Limb (tissue), 2 donors: ENCODE measurements around the gene HDLBP.

Experiments
- DNase-seq, 2 donors: peaks; one replicate each; pipeline ENCODE4 v3.0.0-alpha.2; 2016; ENCODE audit errors: extremely low spot score in 2 of 2

The HDLBP gene

DNA sequence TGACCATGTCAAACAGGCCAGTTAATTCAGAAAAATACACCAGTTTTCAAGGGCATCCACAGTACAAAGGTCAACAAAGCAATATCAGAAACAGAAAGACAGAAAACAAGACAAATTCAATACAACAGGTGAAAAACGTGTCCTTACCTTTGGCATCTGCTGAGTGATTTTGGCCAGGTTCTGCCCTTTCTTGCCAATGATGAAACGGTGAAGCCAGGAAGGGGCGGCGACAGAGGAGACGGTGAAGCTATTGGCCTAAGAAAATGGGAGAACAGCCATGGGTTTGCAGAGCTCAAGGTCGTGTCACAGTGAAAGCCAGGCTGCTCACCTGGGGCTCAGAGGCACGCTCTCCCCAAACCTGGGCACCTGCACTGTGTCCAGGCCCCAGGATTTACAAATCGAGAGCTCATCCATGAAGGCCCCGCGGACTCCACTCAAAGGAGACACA lies 60.5 kb downstream of the HDLBP start:
- DNase-seq, result no peak

DNA sequence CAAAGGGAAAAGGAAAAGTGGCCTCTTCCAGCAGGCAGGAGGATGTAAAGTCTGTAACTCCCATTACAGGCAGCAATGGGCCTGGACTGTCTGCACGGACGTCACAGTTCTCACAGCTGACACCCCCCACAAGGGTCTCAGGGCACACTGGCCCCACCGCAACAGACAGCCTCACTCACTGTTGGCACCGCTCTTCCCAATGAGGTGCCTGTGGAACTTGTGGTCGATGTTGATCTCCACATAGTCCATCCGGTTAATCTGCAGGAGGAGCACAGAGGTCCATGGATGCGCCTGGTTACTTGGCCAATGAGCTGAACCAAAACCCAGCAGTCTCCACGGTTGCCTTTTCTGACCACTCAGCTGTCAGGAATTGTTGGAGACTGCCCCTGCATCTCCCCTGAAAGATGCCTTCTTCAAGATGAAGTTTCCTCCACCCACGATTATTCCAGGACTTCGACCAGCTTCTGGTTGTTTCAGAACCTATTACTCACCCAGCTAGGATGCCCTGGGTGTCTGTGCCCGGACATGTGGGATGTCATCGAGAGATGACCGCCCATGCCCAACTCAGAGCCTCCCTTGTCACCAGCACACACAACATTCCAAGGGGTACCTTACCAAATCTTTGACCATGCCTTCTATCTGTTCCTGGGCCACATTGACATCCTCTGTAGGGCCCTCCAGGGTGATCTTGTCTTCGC lies 62.5 kb downstream of the HDLBP start:
- no peak for DNase-seq

DNA sequence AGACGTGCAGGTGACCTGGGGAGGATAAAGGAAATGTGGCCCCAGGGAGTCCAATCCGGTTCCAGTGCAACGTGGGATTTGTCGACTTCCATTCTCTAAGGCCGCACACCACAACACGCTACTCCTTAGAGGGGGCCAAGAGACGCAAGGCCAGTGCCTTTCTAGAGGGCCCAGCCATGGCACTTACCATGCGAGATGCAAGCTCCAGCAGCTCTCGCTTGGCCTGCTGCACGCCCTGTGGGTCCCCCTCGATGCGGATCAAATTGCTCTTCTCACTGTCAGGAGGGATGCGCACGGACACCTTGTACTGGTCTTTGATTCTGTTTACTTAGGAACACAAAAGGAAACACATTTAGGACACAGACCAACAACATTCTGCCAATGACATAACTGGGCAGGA lies 65.8 kb downstream of the HDLBP start:
- no peak for DNase-seq

- DNase-seq, result no peak
Measured at GRCh38 chr2:241248897-241249296, 66.6 kb downstream of the HDLBP start.

GRCh38 chr2:241248289-241248688 lies 67.2 kb downstream of the HDLBP start:
- DNase-seq, result no peak

GRCh38 chr2:241244368-241244767 lies 71.1 kb downstream of the HDLBP start:
- no peak for DNase-seq

DNA sequence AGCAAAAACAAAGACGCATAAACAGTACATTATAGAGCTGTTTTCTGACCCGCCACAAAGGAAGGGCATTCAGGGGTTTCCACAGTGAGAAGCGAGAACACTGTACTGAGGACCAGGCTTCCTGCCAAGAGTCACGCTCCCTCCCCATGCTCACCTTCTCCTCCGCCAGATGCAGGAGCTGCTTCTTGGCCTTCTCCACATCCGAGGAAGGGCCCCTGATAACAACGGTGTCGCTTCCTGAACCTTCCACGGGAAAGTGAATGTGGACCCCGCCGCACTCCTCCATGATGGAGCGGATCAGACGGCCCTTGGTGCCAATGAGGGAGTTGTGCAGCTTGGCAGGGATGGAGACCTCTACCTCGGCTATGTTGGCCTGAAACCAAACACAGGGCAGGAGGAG lies 73.2 kb downstream of the HDLBP start:
- DNase-seq, result no peak

DNA sequence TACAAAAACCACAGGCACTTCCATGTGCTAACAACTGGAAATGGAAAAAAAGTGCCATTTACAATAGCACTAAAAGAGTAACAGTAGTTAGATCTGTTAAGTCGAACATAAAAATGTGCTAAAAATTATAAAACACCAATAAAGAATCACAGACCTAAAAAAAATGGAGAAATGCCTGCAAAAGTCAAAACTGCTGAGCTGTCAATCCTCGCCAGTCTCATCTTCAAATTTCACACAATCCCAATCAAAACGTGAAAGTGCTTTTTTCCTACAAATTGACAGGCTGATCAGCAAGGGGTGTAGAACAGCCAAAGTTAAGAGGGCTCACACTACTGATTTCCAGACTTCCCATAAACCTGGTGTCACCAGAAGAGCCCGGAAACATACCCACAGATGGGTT lies 73.8 kb downstream of the HDLBP start:
- no peak for DNase-seq

GRCh38 chr2:241240320-241241004 lies 75.0 kb downstream of the HDLBP start:
- DNase-seq, result no peak

DNA sequence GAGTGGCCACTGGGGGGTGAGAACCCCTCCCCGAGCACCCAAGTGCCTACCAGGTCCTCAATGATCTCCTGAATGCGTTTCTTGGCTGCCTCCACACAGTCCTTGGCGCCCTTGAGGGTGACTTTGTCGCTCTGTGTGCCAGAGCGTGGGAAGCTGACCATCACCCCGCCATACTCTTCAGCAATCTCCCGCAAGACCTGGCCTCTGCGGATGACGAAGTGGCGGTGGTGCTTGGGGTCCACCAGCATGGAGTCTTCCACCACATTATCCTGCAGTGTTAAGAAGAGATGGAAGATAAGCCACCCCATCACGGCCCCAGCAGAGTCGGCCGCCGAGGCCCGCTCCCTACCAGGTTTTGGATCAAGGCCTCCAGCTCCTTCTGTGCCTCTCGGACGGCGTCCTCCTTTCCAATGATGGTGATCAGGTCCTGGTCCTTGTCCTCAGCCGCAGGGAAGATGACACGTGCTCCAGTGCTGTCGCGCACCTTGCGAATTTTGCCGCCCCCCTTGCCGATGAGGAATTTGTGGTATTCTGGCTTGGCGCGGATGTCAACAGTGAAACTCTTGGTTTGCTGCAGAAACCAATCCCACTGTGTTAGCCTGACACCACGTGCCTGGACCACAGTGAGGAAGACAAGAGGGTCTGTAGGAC lies 75.8 kb downstream of the HDLBP start:
- DNase-seq, result no peak

DNA sequence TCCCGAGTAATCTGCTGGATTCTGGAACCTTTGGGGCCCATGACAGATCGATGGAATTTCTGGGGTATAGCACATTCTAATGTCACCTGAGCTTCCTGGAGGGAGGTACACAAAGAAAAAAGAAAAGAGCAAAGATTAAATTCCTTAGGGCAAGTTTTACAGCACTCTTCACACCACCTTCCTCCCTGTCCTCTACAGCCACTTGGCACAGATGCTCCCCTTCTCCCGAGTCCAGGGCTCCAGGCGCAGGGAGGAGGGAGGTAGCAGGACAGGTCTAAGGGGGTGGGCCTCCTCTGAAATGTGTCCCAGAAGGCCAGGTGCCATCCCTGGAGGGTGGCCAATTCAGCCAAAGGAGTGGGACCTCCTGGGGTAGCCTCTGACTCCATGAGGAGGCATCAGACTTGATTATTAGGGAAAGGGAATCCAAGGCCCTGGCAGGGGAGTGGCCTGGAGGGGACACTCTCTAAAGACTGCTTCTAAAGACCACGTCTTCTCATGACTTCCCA lies 76.7 kb downstream of the HDLBP start:
- DNase-seq, result no peak

GRCh38 chr2:241237949-241238371 lies 77.5 kb downstream of the HDLBP start:
- no peak for DNase-seq

GRCh38 chr2:241237047-241237446 lies 78.4 kb downstream of the HDLBP start:
- DNase-seq, result no peak

GRCh38 chr2:241235859-241236593 lies 79.4 kb downstream of the HDLBP start:
- DNase-seq, result no peak

GRCh38 chr2:241234962-241235740 lies 80.3 kb downstream of the HDLBP start:
- DNase-seq, result no peak

- DNase-seq, result no peak
Measured at GRCh38 chr2:241234066-241234790, 81.2 kb downstream of the HDLBP start.

DNA sequence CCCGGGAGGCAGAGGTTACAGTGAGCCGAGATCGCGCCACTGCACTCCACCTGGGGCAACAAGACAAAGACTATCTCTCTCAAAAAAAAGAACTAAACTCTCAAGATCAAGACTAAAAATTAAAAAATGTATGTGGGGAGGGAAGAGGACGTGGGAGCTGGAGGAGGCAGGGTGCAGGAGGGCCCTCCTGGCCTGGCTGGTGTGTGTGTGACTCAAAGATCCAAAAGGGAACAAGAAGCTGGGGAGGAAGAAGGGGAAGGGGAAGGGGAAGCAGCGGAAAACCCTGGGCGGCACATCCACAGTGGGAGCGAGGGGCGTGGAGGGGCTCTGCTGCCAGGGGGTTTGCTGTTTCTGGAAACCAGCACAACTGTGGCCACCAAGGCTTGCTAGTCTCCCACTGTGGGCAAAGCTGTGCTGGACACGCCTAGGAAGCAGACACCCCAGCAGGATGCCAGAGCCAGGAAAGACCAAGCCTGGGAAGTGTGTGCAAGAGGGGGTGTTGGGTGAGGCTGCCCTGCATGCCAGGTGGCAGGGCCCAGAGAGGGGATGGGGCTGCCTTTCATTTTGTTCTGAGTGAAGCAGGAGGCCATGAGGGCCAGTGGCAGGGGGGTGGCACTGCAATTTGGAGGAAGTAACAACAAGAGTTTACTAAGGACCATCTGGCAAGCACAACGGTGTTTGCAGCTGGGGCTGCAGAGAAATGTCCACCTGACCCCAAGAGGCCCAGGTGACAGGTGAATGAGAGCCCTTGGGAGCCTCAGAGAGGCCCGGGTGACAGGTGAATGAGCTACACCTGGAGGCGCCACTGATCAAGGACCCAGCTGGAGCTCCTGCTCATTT lies 82.5 kb downstream of the HDLBP start:
- DNase-seq, result no peak

GRCh38 chr2:241230435-241230834 lies 85.0 kb downstream of the HDLBP start:
- no peak for DNase-seq
